SK-N-SH (cell line): Measurements from ENCODE around the gene UNCX. TPM values are rescaled to one million over a fixed set of nuclear protein-coding genes. Genes with fewer than 3 reads are reported as not detected.
"Not testable (repeated sequence)": the region's sequence is repeated elsewhere in the genome, so short reads cannot be mapped to it uniquely, and the experiment has no call there.

Source experiments
- CTCF ChIA-PET: fragments of 300-600, 350-600 bp; formaldehyde crosslinking; extraction: SDS; loops from one replicate; lab custom pipeline; 2021; lab: Yijun Ruan, JAX
- POLR2A ChIA-PET: fragments of 350-600 bp; sonication (Branson Sonifier 250); formaldehyde crosslinking; extraction: SDS; loops from one replicate; lab custom pipeline; 2020; ENCODE audit warnings: antibody characterized with exemption, inconsistent platforms; lab: Yijun Ruan, JAX
- DNase-seq: peaks from one replicate; pipeline ENCODE4 v3.0.0; 2012
- H2AFZ ChIP-seq: fragments of 200-600 bp; sonication (generic); 2 replicates; pipeline ENCODE4 v1.8.1; 2016; ENCODE audit warnings: antibody characterized with exemption, mild to moderate bottlenecking, low read depth
- H3F3A ChIP-seq: fragments of 200-600 bp; sonication (generic); replicated peaks from 2 replicates; pipeline ENCODE3; 2016; ENCODE audit warnings: antibody characterized with exemption, mild to moderate bottlenecking; ENCODE audit not compliant: insufficient read depth
- H3K27ac ChIP-seq, 2 experiments: fragments of 200-500 bp in 1 of 2; fragments of 200-600 bp in 1 of 2; sonication (Bioruptor generic) in 1 of 2; sonication (generic), shearing (Covaris generic) in 1 of 2; 2 replicates each; pipeline versions ENCODE4 v1.5.1 to v1.6.1; 2014 to 2016; ENCODE audit warnings: low read depth in 2 of 2, inconsistent platforms in 1 of 2, low read length in 1 of 2, mild to moderate bottlenecking in 1 of 2, mixed read lengths in 1 of 2
- H3K27me3 ChIP-seq: fragments of 200-600 bp; sonication (generic), shearing (Covaris generic); 2 replicates; pipeline ENCODE4 v1.6.1; 2016; ENCODE audit warnings: mixed run types; ENCODE audit not compliant: insufficient read depth
- H3K36me3 ChIP-seq, 2 experiments: fragments of 200-500 bp in 1 of 2; fragments of 200-600 bp in 1 of 2; sonication (Bioruptor generic) in 1 of 2; sonication (generic) in 1 of 2; replicated peaks in 1 of 2; 2 replicates each; pipeline versions ENCODE3 to v1.5.1; 2014 to 2016; ENCODE audit warnings: low read length in 1 of 2, mild to moderate bottlenecking in 1 of 2; ENCODE audit not compliant: insufficient read depth in 2 of 2, control insufficient read depth in 1 of 2
- H3K4me1 ChIP-seq, 2 experiments: fragments of 200-500 bp in 1 of 2; fragments of 200-600 bp in 1 of 2; sonication (Bioruptor generic) in 1 of 2; sonication (generic), shearing (Covaris generic) in 1 of 2; 2 replicates each; pipeline versions ENCODE4 v1.5.1 to v1.6.1; 2014 to 2016; ENCODE audit warnings: low read depth in 1 of 2, low read length in 1 of 2, mixed run types in 1 of 2; ENCODE audit not compliant: insufficient read depth in 2 of 2, control insufficient read depth in 1 of 2
- H3K4me2 ChIP-seq: fragments of 200-600 bp; sonication (generic), shearing (Covaris generic); 2 replicates; pipeline ENCODE4 v1.6.1; 2017; ENCODE audit warnings: mixed run types
- H3K4me3 ChIP-seq, 2 experiments: fragments of 200-500 bp in 1 of 2; fragments of 200-600 bp in 1 of 2; sonication (Bioruptor generic) in 1 of 2; sonication (generic), shearing (Covaris generic) in 1 of 2; 2 replicates each; pipeline versions ENCODE4 v1.5.1 to v1.8.1; 2014 to 2016; ENCODE audit warnings: low read depth in 2 of 2, inconsistent platforms in 1 of 2, low read length in 1 of 2, mild to moderate bottlenecking in 1 of 2, mixed read lengths in 1 of 2, moderate library complexity in 1 of 2
- H3K79me2 ChIP-seq: fragments of 200-600 bp; sonication (generic); 2 replicates; pipeline ENCODE4 v1.8.1; 2017; ENCODE audit warnings: mild to moderate bottlenecking; ENCODE audit not compliant: insufficient read depth
- H3K9ac ChIP-seq: fragments of 200-600 bp; sonication (generic); 2 replicates; pipeline ENCODE4 v1.6.1; 2017; ENCODE audit warnings: mixed run types
- H3K9me2 ChIP-seq: fragments of 200-600 bp; sonication (generic); 2 replicates; pipeline ENCODE4 v1.6.1; 2017; ENCODE audit warnings: mixed run types
- H3K9me3 ChIP-seq: fragments of 200-600 bp; sonication (generic); 2 replicates; pipeline ENCODE4 v1.6.1; 2017; ENCODE audit warnings: mixed run types, mild to moderate bottlenecking, moderate library complexity
- H4K20me1 ChIP-seq: fragments of 200-600 bp; sonication (generic); 2 replicates; pipeline ENCODE4 v1.6.1; 2017; ENCODE audit warnings: mild to moderate bottlenecking, mixed run types; ENCODE audit not compliant: insufficient read depth
- CHD2 ChIP-seq: fragments of 150-350 bp; IDR thresholded peaks from 2 replicates; pipeline ENCODE4 v1.6.1; 2018; ENCODE audit warnings: low read length; ENCODE audit not compliant: partially characterized antibody
- FOSL2 ChIP-seq: IDR thresholded peaks from 2 replicates; pipeline ENCODE4 v1.4.0; 2012; ENCODE audit warnings: low read depth, mild to moderate bottlenecking, moderate library complexity, borderline replicate concordance
- FOXM1 ChIP-seq: IDR thresholded peaks from 2 replicates; pipeline ENCODE4 v1.4.0; 2012; ENCODE audit warnings: low read depth, mild to moderate bottlenecking
- GABPA ChIP-seq: IDR thresholded peaks from 2 replicates; pipeline ENCODE4 v1.4.0; 2012; ENCODE audit warnings: low read depth, mild to moderate bottlenecking
- GATA2 ChIP-seq: sonication (generic); formaldehyde crosslinking; IDR thresholded peaks from 2 replicates; pipeline ENCODE4 v1.5.0; 2020; ENCODE audit warnings: mild to moderate bottlenecking, missing genetic modification reagents
- MEF2A ChIP-seq: IDR thresholded peaks from 2 replicates; pipeline ENCODE4 v1.4.0; 2012; ENCODE audit warnings: low read depth, borderline replicate concordance
- NRF1 ChIP-seq: IDR thresholded peaks from 2 replicates; pipeline ENCODE4 v1.6.1; 2012; ENCODE audit warnings: low read depth, mild to moderate bottlenecking, low read length
- PBX3 ChIP-seq: IDR thresholded peaks from 2 replicates; pipeline ENCODE4; 2012
- POLR2AphosphoS5 ChIP-seq: IDR thresholded peaks from 2 replicates; pipeline ENCODE4 v1.6.1; 2012; ENCODE audit warnings: low read depth, low read length
- RAD21 ChIP-seq: IDR thresholded peaks from 2 replicates; pipeline ENCODE4 v1.6.1; 2012; ENCODE audit warnings: mild to moderate bottlenecking, low read length
- SIN3A ChIP-seq: IDR thresholded peaks from 2 replicates; pipeline ENCODE4 v1.6.1; 2012; ENCODE audit warnings: low read depth, mild to moderate bottlenecking, low read length, moderate library complexity, borderline replicate concordance
- USF1 ChIP-seq: IDR thresholded peaks from 2 replicates; pipeline ENCODE4 v1.4.0; 2012; ENCODE audit warnings: low read depth, borderline replicate concordance
- WGBS: methylation state at CpG from one replicate; pipeline ENCODE4 v1.1.6; 2017; ENCODE audit warnings: low lambda C conversion rate; 5-methylcytosine and 5-hydroxymethylcytosine counted together
- polyA plus RNA-seq, 3 experiments: library from polyadenylated mRNA; depleted of rRNA; stranded (reverse); fragments of >200 nt; gene quantifications; 2 replicates each; pipeline ENCODE4 v1.2.3, GENCODE V29; 2012
- TF ChIP-seq, protein P1 (sequence below): fragments of 150-350 bp; IDR thresholded peaks from 2 replicates; pipeline ENCODE4 v1.6.1; 2016; ENCODE audit warnings: mild to moderate bottlenecking, low read depth, low read length

The UNCX gene
- polyA plus RNA-seq, 1 of the 3 experiments (the other 2 are of a cell fraction), result not detected

DNA sequence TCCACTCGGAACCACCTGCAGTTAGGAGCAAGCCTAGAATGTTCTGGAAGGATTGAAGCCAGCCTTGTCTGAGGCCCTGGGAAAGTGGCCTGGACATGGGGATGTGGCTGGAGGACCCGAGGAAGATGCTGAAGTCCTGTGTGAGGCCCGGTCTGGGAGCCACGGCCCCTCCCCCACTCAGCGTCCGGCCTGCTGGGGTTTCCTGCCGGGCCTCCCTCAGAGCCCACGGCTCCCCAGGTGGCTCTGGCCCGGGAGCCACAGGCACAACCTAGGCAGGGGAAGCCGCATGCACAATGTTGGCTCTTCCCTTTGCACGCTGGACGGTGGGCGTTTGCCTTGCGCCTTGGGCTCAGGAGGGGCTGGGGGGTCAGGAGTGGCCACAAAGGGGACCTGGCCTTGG lies 39.0 kb downstream of the UNCX start:
- peaks cover 6% of the 10 kb centered on the region; the same call in 1 of the 2 replicates for H4K20me1 ChIP-seq
- no peaks in the 10 kb centered on the region for H3K4me1 ChIP-seq
- ChIA-PET CTCF (no interaction called here), POLR2A (no interaction called here)
- H3K4me3 ChIP-seq, result no peak overlapping the region
- TF ChIP-seq CHD2, result no peak
- no peaks in the 10 kb centered on the region for H3K79me2 ChIP-seq
- no peaks in the 10 kb centered on the region for H3K36me3 ChIP-seq
- H3F3A ChIP-seq, result peaks cover 3% of the 10 kb centered on the region
- DNase-seq, result no peak
- 59% methylated on average over 13 of the region's 14 CpGs for WGBS
- no peak overlapping the region for H3K9ac ChIP-seq
- H3K27me3 ChIP-seq, result peaks cover 76% of the 10 kb centered on the region
- no peak overlapping the region for H2AFZ ChIP-seq
- no peak overlapping the region for H3K27ac ChIP-seq
- H3K9me2 ChIP-seq, result no peaks in the 10 kb centered on the region
- no peaks in the 10 kb centered on the region for H3K9me3 ChIP-seq
- no peak overlapping the region for H3K4me2 ChIP-seq

DNA sequence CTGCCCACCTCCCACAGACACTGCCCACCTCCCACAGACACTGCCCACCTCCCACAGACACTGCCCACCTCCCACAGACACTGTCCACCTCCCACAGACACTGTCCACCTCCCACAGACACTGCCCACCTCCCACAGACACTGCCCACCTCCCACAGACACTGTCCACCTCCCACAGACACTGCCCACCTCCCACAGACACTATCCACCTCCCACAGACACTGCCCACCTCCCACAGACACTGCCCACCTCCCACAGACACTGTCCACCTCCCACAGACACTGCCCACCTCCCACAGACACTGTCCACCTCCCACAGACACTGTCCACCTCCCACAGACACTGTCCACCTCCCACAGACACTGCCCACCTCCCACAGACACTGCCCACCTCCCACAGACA lies 39.5 kb downstream of the UNCX start:
- POLR2A ChIA-PET, H3K36me3 ChIP-seq, H3K9me3 ChIP-seq, H3K27ac ChIP-seq, H3F3A ChIP-seq, H3K4me3 ChIP-seq, H3K4me1 ChIP-seq, CTCF ChIA-PET, H3K79me2 ChIP-seq, DNase-seq, H4K20me1 ChIP-seq, H3K4me2 ChIP-seq, H3K9me2 ChIP-seq, H2AFZ ChIP-seq, H3K9ac ChIP-seq: not testable (repeated sequence)
- peaks cover 72% of the 10 kb centered on the region for H3K27me3 ChIP-seq

GRCh38 chr7:1274121-1274875 lies 41.6 kb downstream of the UNCX start:
- Histone ChIP-seq H2AFZ (no peak overlapping the region), H3K79me2 (no peaks in the 10 kb centered on the region), H3K36me3 (no peaks in the 10 kb centered on the region), H3K4me1 (no peaks in the 10 kb centered on the region), H4K20me1 (no peaks in the 10 kb centered on the region), H3F3A (no peaks in the 10 kb centered on the region), H3K9me2 (no peaks in the 10 kb centered on the region), H3K9me3 (no peaks in the 10 kb centered on the region), H3K9ac (no peak overlapping the region), H3K27ac (no peak overlapping the region), H3K4me3 (no peak overlapping the region), H3K4me2 (no peak overlapping the region), H3K27me3 (peaks cover 72% of the 10 kb centered on the region)
- DNase-seq, result no peak
- TF ChIP-seq GATA2 (no peak), RAD21 (no peak)
- CTCF ChIA-PET, result interaction anchor here (1.0 to 2.0 kb wide), 3 partner anchors 34 to 49 kb away, joined by 3 to 5 read pairs (median 3); no protein-coding TSS in a partner anchor
- 44% methylated on average over 15 of the region's 30 CpGs for WGBS
- POLR2A ChIA-PET, result no interaction called here

GRCh38 chr7:1274876-1275375 lies 42.3 kb downstream of the UNCX start:
- H3K4me2 ChIP-seq, result no peak overlapping the region
- ChIA-PET CTCF (interaction anchor here (1.0 to 2.0 kb wide), 4 partner anchors 12 to 49 kb away, joined by 3 to 5 read pairs (median 3); no protein-coding TSS in a partner anchor), POLR2A (no interaction called here)
- no peak overlapping the region for H3K9ac ChIP-seq
- no peaks in the 10 kb centered on the region for H3K9me2 ChIP-seq
- H3K36me3 ChIP-seq, result no peaks in the 10 kb centered on the region
- H3K27me3 ChIP-seq, result peaks cover 72% of the 10 kb centered on the region
- H3K27ac ChIP-seq, result no peak overlapping the region
- H3F3A ChIP-seq, result no peaks in the 10 kb centered on the region
- H3K4me1 ChIP-seq, result no peaks in the 10 kb centered on the region
- no peak overlapping the region for H2AFZ ChIP-seq
- H3K9me3 ChIP-seq, result no peaks in the 10 kb centered on the region
- no peak overlapping the region for H3K4me3 ChIP-seq
- WGBS, result 26% methylated on average over 16 of the region's 18 CpGs
- H3K79me2 ChIP-seq, result no peaks in the 10 kb centered on the region
- no peaks in the 10 kb centered on the region for H4K20me1 ChIP-seq
- no peak for DNase-seq
- no peak for TF ChIP-seq CHD2
- TF ChIP-seq PBX3, result no peak
- TF ChIP-seq, protein P1, sequence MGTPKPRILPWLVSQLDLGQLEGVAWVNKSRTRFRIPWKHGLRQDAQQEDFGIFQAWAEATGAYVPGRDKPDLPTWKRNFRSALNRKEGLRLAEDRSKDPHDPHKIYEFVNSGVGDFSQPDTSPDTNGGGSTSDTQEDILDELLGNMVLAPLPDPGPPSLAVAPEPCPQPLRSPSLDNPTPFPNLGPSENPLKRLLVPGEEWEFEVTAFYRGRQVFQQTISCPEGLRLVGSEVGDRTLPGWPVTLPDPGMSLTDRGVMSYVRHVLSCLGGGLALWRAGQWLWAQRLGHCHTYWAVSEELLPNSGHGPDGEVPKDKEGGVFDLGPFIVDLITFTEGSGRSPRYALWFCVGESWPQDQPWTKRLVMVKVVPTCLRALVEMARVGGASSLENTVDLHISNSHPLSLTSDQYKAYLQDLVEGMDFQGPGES, result no peak
- TF ChIP-seq MEF2A, result no peak
- no peak for TF ChIP-seq FOSL2
- TF ChIP-seq USF1, result no peak
- TF ChIP-seq FOXM1, result no peak
- TF ChIP-seq POLR2AphosphoS5, result no peak
- TF ChIP-seq GABPA, result no peak
- no peak for TF ChIP-seq NRF1
- no peak for TF ChIP-seq SIN3A
